NCI-H82 (cell line): Measurements from ENCODE around the gene SPTLC3.

ENCODE experiments used
- DNase-seq: peaks from one replicate; lab custom pipeline; 2025; lab: John Stamatoyannopoulos, UW

The SPTLC3 gene

GRCh38 chr20:13031751-13032150 is 23.0 kb downstream of the SPTLC3 start:
- DNase-seq: no peak

DNA sequence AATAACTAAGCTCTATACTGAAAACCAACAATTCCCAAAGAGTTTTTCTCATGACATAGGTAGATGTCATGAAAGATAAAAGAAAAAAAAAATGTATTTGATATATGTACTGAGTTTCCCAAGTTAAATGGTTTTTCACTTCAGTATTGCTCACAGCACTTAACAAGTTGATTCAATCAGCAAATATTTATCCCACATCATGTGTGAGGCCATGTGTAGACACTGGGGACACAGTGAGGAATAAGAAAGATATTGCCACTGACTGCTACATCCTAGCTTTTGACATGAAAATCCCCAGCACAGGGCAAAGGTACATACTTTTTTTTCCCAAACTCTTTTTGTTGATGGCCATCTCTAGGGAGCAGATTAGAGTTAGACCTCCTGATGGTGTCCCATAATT is 25.3 kb downstream of the SPTLC3 start:
- no peak for DNase-seq

DNA sequence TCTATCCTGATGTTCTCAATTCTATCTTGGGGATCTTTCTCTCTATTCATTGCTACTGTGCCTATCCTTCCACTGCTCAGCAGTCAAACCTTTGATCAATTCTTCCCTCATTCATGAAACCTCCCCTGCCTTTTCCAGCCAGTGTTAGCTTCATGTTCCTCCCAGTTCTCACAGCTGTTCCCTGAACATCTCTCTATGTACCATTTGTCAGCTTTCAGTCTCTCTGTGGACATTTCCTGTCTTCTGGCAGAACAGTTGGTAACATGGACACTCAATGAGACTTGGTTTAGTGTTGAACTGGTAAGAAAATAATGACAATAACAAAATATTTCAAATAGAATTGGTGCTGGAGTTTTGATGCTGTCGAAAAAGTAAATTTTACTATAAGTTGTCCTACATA is 26.2 kb downstream of the SPTLC3 start:
- no peak for DNase-seq

DNA sequence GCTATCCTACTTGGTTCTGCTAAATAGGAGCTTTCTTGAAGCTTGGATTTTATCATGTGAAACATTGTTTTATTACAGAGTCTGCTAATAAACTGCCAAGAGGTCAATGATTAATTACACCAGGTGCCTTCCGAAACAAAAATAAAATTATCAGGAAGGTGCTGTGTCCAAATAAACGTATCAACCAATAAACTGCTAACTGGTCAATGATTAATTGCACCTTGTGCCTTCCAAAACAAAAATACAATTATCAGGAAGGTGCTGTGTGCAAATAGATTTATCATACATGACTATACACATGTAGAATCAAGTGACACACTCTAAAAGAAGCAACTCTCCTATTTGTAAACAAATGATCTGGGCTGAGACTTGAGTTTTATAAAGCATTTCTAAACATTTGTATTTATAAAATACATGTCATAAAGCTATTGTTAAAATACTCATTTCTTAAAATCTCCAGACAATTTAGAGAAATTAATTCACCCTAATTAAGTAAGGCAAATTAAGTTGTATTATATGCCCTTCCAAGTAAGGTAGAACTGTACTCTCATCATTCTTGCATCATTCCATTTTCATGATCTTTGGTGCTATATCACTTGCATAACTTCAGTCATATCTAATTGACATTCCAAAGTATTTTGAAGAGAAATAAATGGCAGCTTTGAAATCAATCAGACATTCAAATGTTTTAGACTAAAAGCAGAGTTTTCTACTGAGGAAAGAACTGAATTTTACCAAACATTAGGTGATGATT is 26.8 kb downstream of the SPTLC3 start:
- no peak for DNase-seq

DNA sequence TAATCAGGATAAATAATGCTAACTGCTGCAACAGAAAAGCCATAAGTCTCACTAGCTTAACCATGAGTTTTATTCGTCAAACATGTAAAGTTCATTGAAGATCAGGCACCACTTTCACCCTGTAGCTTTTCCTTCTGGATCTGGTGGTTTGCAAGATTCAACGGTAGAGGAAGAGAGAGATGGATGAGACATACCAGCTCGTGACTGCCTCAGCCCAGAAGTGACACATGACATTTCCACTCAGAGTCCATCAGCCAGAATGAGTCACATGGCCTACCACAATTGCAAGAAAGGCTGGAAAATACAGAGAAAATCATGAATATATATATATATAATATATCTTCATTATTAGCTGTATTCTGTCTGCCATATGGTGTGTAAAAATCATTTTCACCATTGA is 29.0 kb downstream of the SPTLC3 start:
- DNase-seq: no peak

DNA sequence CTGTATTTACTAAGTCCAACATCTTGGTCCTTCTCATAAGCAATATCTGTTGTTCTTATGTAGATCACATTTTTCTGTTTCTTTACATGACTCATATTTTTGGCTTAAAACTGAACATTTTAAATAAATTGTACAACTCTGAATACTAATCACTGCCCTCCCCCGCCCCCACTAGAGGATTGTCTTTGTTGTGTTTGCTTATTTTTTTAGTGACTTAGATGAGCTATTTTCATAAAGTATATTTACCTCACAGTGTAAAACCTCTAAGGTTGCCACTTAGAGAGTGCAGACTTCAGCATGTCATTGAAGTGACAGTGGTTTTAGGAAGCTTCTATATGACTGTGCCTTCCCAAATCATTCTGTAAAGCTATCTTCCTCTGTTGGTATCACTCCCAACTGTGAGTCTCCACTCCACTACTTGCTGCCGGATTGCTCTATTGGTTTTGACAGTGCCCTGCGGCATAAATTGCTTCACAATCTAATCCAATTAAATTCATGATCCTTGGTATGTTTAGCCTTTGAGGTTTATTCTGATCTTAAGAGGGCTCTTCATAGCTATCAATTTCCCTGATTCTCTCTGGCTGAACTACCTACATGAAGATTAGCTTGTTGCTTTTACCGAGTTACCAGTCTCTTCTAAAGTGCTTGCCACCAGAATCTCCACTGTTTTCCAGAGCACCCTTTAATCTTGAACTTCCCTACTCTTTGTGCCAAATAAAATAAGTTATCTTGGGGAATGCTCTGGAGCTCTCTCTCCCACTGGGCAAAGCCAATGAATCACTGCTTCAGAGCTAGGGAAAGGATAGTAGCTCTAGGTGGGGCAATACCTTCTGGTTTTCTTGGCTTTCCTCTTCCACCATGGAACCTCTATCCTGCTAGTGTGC is 33.0 kb downstream of the SPTLC3 start:
- peak; percentile 84 for DNase-seq

GRCh38 chr20:13042458-13042794 is 33.7 kb downstream of the SPTLC3 start:
- no peak for DNase-seq

- no peak for DNase-seq
Measured at GRCh38 chr20:13046409-13046808, 37.6 kb downstream of the SPTLC3 start.

DNA sequence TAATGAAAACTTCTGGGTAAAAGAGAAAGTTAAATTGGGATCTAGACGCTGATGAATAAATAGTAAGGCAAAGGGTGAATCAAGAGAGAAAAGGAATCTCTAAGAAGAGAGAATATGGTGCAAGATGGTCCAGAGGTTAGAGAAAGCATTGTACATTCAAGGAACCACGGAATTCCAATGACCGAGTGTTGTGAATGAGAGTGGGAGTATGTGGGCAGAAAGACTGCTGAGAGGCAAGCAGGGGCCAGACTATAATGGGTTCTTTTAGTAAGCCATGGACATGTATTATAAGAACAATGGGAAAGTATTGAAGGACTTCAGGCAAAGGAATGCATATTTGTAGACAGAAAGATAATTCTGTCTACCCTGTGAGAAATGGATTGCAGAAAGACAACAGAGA is 45.2 kb downstream of the SPTLC3 start:
- no peak for DNase-seq

DNA sequence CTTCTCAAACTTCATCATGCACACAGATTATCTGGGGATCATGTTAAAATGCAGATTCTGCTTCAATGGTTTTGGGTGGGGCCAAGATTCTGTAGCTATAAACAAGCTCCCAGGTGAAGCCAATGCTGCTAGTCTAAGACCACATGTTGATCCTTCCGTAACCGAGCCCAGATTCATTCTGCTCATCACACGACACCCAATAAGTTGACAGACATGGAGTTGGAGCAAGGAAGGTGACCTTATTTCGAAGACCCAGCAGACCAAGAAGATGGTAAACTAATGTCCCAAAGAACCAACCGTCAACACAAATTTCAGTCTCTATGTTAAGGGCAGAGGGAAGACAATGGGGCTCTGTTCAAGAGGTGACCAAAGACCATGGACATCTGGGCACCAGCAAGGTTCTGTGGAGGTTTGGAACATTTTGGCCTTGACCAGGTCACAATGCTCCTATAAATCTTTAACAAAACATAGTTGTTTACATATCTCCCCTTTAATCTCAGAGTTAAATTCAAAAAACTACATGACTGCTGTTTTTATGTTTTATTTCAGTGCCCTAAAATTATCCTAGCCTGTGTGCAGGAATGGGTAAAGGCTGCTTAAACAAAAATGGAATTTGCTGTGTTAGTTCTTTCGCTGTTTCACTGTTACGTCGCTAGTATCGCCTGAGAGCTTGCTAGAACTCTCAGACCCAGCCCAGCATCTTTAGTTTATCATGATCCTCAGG is 50.1 kb downstream of the SPTLC3 start:
- DNase-seq: no peak

- DNase-seq: no peak
Measured at GRCh38 chr20:13059398-13060136, 50.8 kb downstream of the SPTLC3 start.

DNA sequence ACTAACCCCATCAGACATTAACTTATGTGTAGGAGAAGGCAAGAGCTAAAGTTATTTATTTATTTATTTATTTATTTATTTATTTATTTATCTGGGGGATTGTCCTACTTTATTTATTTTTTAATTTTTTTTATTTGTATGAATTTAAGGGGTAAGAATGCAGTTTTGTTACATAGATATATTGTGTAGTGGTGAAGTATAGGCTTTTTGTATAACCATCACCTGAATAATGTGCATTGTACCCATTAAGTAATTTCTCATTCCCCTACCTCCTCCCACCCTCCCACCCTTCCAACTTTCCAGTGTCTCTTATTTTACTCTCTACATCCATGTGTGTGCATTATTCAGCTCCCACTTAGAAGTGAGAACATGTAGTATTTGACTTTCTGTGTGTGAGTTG is 51.6 kb downstream of the SPTLC3 start:
- DNase-seq: no peak

DNA sequence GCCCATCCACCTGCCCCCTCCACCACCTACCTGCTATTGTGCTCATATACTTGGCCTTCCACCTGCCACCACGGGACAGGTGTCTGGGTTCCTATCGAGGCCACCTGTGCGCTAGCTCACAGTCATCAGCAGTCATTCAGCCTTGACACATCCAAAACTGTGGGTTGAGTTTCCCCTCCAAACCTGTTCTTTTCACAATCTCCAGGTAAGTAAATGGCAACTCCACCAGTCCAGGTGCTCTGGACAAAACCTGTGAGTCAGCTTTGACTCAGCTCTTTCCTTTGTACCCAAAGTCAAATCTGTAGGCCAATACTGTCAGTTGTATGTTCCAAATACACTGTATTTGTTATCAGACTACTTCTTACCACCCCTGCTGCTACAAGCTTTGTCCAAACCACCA is 52.6 kb downstream of the SPTLC3 start:
- DNase-seq: no peak

DNA sequence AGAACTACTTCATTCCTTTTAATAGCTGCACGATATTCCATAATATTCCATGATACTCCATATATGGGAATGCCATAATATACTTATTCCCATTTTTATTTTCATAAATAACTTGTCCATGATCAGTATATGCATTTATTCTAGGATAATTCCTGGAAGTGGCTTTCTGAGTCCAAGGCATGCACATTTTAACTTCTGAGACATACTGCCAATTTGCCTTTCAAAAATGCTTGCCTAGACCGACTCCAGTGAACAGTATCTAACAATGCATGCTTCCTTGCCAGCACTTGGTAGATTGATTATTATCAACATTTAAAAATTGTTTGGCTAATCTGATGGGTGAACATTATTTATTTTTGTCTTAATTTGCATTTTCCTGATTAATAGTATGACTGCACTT is 54.0 kb downstream of the SPTLC3 start:
- DNase-seq: no peak

DNA sequence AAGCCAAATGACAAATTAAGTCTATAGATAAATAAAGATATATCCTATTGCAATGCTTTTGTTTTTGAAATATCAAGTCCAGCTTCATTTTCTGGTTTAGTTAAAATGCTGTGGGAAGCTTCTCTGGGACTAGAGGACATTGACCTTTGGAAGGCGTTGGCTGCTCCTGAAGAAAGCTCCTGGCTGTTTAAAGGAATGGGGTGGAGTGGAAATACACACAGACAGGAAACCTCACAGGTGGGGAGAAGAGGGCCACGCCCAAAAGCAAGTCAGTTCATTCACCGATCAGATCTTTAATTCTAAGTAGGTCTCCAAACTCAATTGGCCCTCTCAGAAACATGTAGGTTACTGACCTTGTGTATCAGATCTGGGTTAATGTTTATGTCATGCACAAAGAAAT is 59.6 kb downstream of the SPTLC3 start:
- DNase-seq: no peak

DNA sequence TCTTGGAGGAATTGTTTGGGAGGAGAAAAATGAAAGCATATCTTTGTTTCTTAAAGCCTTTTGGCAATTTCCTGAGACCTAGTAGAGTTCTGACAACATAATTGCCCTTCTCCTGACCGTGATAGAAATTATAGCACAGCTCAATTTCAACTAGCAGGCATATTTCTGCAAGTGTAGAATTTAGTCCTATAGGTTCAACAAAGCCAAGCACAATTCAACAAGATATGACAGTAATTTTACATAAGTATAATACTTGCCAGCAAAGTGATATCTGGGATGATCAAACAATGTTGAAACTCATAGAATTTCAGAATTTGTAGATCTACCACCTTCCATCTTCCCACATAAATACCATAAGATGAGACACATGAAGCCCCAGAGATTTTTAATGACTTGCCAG is 73.1 kb downstream of the SPTLC3 start:
- no peak for DNase-seq

GRCh38 chr20:13082378-13082777 is 73.6 kb downstream of the SPTLC3 start:
- DNase-seq: no peak

GRCh38 chr20:13085275-13085674 is 76.5 kb downstream of the SPTLC3 start:
- no peak for DNase-seq

- DNase-seq: peak; percentile 72
Measured at GRCh38 chr20:13089950-13090469, 81.2 kb downstream of the SPTLC3 start.

- no peak for DNase-seq
Measured at GRCh38 chr20:13092111-13092510, 83.3 kb downstream of the SPTLC3 start.

- no peak for DNase-seq
Measured at GRCh38 chr20:13094976-13095375, 86.2 kb downstream of the SPTLC3 start.
